Stimulated activated CD4-positive, alpha-beta T cell treated with anti-CD3 and anti-CD28 coated beads, Interleukin-4, amount 100 ng/mL, for 24 hours (primary cell): ENCODE results near the gene PDE6D.
A peak's percentile ranks its signal among the peaks of the same experiment; 100 is the strongest.
"Not testable (repeated sequence)": the region's sequence is repeated elsewhere in the genome, so short reads cannot be mapped to it uniquely, and the experiment has no call there.

ENCODE experiments used
- DNase-seq: peaks from one replicate; pipeline ENCODE4 v3.0.0-alpha.2; 2020

The PDE6D gene

GRCh38 chr2:231718799-231719198 is 62.3 kb downstream of the PDE6D start:
- no peak for DNase-seq

- DNase-seq = peak; percentile 40
Measured at GRCh38 chr2:231717281-231718171, 63.6 kb downstream of the PDE6D start.

GRCh38 chr2:231716666-231717280 is 64.3 kb downstream of the PDE6D start:
- DNase-seq = no peak

- DNase-seq = no peak
Measured at GRCh38 chr2:231715988-231716616, 65.0 kb downstream of the PDE6D start.

- no peak for DNase-seq
Measured at GRCh38 chr2:231715499-231715837, 65.6 kb downstream of the PDE6D start.

GRCh38 chr2:231714639-231715498 is 66.2 kb downstream of the PDE6D start:
- DNase-seq = peak; percentile 85

DNA sequence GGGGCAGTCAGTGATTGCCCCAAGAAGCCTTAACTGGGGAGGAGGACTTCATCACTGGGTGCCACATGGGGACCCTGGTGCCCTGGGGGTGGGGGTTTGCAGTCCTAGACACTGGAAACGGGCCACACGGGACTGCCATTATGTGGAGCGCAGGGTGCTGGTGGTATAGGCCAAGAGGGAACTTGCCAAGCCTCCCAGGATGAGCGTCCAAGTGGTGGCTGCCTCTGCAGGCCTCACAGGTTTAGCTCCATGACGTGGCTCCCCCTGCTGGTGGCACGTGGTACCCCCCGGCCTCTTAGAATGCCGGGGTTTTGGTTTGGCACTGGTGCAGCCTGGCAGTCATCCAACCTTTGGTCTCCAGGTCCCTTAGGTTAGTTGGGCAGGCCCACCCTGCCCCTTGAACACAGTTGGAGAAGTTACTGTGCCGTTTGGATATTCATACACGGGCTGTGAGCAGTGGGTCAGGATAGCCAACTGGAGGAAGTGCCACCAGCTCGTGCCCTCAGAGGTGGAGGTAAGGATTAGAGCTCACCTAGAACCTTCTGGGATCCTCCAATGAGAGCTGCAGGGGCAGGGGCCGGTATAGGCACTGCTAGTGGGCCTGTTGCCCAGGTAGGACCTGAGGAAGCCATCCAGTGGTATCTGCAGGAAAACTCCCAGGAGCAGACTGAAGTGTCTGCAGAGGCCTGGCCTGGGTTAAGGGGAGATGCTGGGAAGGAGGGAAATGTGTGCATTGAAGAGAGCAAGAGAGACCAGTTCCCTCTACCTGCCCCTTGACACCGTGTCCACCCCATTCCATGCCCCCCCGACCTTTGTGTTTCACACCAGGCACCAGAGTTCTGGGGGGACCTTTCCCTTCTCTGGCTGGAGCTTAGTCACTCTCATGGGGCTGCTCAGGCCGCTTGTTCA is 67.1 kb downstream of the PDE6D start:
- DNase-seq = peak; percentile 92

GRCh38 chr2:231713406-231713729 is 67.7 kb downstream of the PDE6D start:
- DNase-seq = not testable (repeated sequence)

DNA sequence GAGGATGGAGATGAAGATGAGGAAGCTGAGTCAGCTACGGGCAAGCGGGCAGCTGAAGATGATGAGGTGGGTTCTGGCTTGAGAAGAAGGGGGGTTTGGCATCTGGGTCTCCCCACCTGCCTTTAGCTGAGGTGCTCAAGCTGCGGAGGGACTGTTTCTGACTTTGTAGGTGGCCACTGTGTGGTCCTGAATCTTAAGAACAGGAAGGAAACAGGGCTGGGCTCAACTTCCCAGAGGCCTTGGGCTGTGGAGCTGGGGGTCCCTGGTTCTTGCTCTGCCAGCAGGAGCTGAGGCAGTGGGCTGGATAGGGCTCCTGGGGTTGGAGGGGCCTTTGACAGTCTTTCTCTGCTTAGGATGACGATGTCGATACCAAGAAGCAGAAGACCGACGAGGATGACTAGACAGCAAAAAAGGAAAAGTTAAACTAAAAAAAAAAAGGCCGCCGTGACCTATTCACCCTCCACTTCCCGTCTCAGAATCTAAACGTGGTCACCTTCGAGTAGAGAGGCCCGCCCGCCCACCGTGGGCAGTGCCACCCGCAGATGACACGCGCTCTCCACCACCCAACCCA is 68.5 kb downstream of the PDE6D start:
- DNase-seq = peak; percentile 60

DNA sequence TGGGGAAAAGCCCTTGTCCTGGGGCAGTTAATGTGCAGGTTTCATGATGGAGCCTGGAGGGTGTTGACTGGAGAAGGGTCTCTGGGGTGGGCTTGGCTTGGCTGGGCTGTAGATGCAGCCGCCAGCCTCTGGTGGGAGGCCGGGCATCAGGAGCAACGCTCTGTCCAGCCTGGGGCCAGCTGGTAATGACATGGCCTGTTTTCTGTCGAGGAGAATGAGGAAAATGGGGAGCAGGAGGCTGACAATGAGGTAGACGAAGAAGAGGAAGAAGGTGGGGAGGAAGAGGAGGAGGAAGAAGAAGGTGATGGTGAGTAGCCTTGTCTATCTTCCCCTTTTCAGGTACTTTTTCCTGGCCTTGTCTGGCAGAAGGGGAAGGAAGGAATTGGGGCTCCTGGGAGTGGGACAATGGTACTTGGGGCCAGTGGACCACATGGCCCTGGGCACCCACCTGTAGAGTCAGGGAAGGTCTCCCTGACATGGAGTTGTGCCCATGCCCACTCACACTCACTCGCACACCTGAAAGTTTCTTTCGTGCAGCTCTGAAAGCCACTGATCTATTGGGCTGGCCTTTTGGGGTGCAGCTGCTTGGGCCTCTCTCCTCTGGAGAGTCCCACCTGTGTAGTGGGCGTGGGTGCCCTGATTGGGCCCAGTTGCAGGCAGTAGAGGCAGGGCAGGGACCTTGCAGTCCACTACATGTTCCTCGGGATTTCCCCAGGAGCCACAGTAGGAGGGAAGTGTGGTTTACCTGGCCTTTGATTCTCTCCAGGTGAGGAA is 69.2 kb downstream of the PDE6D start:
- DNase-seq = peak; percentile 30

DNA sequence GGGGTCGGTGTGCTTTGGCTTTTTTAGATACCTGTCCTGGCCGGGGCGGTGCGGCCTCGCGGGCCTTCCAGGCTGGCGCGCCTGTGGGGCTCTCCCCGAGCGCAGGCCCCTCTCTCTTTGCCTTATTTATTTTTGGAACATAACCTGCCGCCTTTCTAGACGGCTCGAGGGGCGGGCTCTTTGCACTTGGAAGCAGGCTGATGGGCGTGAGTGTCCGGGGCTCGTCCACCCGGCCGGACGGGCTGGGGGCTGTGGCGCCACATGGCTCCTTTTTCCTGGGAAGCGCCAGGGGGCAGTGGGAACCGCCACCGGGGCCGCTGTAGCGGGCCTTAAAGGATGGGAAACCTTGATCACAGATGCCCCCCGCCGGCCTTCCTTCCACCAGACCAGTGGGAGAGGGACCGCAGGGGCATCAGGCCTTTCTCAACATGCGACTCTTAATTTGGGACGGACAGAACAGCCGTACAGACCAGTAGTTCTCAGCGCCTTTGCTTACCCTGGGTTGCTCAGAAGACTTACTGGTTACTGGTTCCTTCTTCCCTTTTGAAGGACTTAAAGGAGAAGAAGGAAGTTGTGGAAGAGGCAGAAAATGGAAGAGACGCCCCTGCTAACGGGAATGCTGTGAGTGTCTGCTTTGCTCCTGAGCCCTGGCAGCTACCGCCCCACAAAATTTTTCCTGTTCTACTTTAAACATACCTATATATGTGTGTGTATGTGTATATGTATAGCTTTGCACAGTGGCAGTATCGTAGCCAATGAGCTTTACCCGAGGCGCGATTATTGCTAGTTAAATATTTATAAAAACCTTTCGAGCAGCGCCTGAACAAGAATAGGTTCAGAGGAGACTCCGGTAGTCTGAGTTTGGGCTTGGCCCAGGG is 70.0 kb downstream of the PDE6D start:
- DNase-seq = peak; percentile 26

DNA sequence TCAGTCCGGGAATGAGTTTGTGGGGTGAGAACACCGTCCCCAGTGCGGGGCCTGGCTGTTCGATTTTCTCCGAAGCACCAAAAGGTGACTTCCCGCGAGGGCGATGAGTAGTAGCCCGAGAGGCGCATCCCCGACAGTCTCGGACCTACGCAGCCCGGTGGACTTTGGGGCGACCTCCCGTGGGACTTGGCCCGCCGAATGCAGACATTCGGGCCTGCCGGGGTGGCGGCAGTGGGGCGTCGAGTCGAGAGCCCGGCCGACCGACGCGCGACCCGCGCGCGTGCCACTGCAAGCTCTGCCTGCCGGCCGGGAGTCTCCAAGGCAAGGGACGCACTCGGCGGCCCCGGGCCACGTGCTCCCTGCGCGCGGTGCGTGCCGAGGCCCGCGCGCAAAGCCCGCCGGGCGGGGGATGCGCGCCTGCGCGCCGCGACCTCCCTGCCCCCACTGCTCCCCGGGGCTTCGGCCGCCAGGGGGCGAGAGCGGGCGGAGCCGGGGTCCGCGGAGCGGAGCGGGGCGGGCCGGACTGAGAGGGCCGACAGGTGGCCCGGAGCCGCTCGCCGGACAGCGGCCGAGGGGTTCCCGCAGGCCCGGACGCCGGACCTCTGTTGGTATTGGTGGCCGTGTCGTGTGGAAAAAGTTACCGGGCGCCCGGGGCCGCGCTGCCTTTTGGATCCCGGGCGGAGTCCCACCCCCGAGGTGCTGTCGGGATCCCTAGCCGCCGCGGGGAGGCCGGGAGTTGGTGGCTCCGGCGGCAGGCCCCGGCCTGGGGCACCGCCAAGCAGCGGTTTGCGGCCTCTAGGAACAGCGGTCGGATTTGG is 70.9 kb downstream of the PDE6D start:
- peak; percentile 84 for DNase-seq

DNA sequence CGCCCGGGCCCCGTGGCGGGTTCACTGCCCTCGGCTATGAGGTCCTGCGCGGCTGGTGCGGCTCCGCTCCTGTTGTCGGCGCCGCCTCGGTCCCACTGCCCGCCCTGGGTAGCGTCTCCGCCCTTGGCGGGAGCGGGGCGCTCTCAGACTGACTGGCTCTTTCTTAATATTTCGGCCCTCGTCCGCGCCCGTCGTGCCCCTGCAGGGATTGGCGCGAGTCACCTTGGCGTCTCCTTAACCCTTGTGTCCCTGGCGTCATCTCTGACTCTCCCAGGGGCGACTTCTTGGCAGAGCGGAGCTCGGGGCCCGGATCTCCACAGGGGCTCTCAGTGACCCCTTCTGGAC is 71.5 kb downstream of the PDE6D start:
- DNase-seq = peak; percentile 47

DNA sequence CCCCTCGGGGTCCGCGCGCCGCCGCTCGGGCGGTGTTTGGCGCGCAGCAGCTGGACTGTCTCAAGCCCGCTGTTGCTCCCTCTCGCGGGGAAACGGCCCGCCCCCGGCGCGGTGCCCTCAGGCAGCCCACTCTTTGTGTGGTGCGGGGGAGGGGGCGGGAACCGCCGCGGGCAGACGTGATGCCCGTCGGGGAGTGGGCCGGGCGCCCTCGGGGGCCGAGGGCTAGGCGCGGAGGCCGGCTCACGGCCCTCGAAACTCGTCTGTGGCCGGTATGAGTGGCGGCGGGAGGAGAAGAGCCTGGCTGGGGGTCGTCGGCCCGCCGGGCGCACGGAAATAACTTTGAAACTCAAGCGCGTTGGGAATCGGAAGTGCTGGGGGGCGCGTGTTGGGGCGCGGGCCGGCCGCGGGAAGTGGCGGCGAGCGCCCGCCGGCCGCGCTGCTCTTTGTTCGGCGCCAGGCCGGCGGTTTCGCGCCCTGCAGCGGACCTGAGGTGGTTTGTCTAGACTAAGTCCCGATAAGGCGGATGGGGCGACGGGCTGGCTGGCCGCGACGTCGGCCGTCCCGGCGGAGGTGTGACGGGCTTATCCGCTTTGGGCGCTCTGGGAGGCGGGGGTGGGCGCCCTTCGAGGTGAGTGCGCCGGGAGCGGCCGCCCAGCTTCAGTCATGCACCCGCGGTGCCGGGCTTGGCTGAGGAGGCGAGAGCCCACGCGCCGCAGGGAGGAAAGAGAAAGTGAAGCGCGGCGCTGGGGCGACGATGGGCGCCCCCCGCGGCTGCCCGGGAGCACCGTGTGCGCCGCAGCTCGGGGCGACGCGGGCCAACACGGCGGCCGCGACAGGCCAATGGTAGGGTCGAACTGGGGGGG is 72.1 kb downstream of the PDE6D start:
- DNase-seq = peak; percentile 60

DNA sequence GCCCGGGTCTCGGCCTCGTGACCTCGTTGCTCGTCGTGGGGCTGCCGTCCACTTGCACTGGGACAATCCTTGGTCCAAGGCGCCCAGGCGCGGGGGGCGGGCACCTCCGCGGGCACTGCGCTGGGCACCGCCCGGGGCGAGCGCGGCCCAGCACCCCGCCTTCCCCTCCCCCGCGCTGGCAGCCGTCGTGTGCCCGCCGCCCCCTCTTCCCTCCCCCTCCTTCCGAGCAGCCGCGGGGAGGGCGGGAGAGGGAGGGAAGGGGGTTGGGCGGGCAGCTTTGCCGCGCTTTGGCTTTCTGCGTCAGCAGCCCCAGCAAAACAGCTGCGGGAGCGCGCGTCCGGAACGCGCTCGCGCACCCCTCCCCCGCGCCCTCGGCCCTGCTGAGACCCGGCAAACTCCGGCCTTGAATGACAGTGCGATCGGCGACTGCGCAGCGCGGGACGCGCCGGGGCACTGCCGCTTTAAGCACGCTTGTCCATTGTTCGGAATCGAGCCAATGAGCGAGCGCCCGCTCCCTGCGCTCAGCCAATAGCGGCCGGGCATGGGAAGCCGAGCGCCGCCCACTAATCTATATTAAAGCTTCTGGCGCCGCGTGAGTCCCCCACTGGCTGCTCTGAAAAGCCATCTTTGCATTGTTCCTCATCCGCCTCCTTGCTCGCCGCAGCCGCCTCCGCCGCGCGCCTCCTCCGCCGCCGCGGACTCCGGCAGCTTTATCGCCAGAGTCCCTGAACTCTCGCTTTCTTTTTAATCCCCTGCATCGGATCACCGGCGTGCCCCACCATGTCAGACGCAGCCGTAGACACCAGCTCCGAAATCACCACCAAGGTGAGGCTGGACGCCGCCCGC is 72.9 kb downstream of the PDE6D start, which contains the start of gene PTMA:
Gene PTMA, plus strand, starts transcription at position 599 of the 846 bp plus-strand sequence. Its CDS starts 182 bp downstream, at position 781.
- peak; percentile 99 for DNase-seq

- peak; percentile 59 for DNase-seq
Measured at GRCh38 chr2:231707625-231707926, 73.5 kb downstream of the PDE6D start.
